Chondrocyte (in vitro differentiated cells): ENCODE results near the gene NAP1L1. TPM values are rescaled to one million over a fixed set of nuclear protein-coding genes. Genes with fewer than 3 reads are reported as not detected.

ENCODE experiments used
- DNase-seq: peaks from one replicate; pipeline ENCODE4 v3.0.0; 2021; ENCODE audit warnings: mixed read lengths, low spot score
- H3K27ac Mint-ChIP-seq: one replicate; pipeline ENCODE4 v1.8.0; 2021; ENCODE audit warnings: mild to moderate bottlenecking, moderate library complexity, mixed read lengths; ENCODE audit not compliant: unreplicated experiment
- H3K27me3 Mint-ChIP-seq: 2 replicates; pipeline ENCODE4 v1.8.0; 2021; ENCODE audit warnings: low read depth, mixed read lengths
- H3K36me3 Mint-ChIP-seq: 2 replicates; pipeline ENCODE4 v1.8.0; 2021; ENCODE audit warnings: low read depth, mixed read lengths
- H3K4me1 Mint-ChIP-seq: 2 replicates; pipeline ENCODE4 v1.8.0; 2021; ENCODE audit warnings: low read depth, mild to moderate bottlenecking, mixed read lengths
- H3K4me3 Mint-ChIP-seq: one replicate; pipeline ENCODE4 v1.8.0; 2021; ENCODE audit warnings: mild to moderate bottlenecking, moderate library complexity, mixed read lengths; ENCODE audit not compliant: unreplicated experiment
- H3K9me3 Mint-ChIP-seq: 2 replicates; pipeline ENCODE4 v1.8.0; 2021; ENCODE audit warnings: low read depth, mixed read lengths
- total RNA-seq: library from RNA; stranded (reverse); gene quantifications from 3 replicates; pipeline ENCODE4 v1.2.1, GENCODE V29; 2021
- TF ChIP-seq, protein P1 (sequence below): fragments of 200-600 bp; sonication (generic); IDR thresholded peaks from 2 replicates; pipeline ENCODE4 v1.5.0; 2021; ENCODE audit warnings: antibody characterized with exemption, mild to moderate bottlenecking, moderate library complexity

The NAP1L1 gene
- total RNA-seq, 1 donor from 2014 or later, result 386 TPM

DNA sequence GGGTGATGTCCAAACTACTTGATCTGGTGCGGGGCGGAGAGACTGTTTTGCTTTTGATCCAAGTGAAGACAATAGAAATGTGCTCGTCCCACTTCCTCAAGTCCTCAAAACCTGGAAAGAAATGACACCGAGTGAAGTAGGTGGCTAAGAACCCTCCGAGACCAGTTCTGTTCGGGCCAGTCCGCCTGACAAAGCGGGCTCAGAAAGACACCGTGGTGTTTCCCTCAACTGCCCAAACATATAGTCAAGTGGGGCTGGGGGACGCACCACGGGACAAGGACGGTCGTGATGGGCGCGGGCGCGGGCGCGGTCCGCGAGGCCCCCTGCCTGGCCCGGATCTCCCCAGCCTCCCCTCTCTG is 54.5 kb downstream of the NAP1L1 start:
- H3K36me3 Mint-ChIP-seq, result peaks cover 1% of the 10 kb centered on the region
- peak overlapping the region; percentile 90 for H3K27ac Mint-ChIP-seq
- H3K4me1 Mint-ChIP-seq, result peaks cover 67% of the 10 kb centered on the region
- no peaks in the 10 kb centered on the region for H3K27me3 Mint-ChIP-seq
- H3K4me3 Mint-ChIP-seq, result peak overlapping the region; percentile 94
- TF ChIP-seq, protein P1, sequence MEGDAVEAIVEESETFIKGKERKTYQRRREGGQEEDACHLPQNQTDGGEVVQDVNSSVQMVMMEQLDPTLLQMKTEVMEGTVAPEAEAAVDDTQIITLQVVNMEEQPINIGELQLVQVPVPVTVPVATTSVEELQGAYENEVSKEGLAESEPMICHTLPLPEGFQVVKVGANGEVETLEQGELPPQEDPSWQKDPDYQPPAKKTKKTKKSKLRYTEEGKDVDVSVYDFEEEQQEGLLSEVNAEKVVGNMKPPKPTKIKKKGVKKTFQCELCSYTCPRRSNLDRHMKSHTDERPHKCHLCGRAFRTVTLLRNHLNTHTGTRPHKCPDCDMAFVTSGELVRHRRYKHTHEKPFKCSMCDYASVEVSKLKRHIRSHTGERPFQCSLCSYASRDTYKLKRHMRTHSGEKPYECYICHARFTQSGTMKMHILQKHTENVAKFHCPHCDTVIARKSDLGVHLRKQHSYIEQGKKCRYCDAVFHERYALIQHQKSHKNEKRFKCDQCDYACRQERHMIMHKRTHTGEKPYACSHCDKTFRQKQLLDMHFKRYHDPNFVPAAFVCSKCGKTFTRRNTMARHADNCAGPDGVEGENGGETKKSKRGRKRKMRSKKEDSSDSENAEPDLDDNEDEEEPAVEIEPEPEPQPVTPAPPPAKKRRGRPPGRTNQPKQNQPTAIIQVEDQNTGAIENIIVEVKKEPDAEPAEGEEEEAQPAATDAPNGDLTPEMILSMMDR, result no peak
- no peak for DNase-seq
- no peaks in the 10 kb centered on the region for H3K9me3 Mint-ChIP-seq

DNA sequence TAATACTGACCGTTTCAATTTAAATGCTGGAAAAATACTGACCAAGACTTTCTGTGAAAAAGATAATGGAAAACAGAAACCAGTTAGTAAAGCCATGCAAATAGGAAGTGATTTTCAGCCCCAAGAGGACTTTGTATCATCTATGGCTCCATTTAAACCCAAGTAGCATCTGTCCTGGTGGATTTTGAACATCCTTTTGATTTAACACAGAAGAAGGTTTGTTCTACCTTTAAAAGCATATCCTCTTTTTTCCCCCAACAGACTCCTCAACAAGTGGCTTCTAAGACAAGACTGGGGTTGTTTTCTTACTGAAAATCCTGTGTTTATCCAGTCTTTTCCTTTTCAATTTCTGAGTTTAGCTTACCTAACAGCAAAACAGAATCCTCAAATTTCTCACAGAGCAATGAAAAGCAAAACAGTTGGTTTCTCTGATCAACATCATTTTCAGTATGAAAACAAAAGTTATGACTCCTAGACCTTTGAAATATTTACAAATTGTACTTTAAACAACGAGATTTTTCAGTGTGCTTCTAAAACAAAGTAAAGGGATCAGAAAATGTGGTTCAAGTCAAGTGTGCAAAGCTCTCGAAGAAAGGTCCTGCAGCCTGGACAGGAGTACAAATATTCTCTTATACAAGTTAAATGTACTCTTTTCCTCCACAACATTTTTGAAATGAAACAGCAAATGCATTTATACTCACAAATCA is 55.8 kb downstream of the NAP1L1 start:
- Mint-ChIP-seq H3K27me3 (no peaks in the 10 kb centered on the region), H3K27ac (peak overlapping the region; percentile 3), H3K36me3 (peaks cover 1% of the 10 kb centered on the region), H3K4me1 (peaks cover 69% of the 10 kb centered on the region), H3K4me3 (peak overlapping the region; percentile 94), H3K9me3 (no peaks in the 10 kb centered on the region)
- TF ChIP-seq, protein P1, result no peak
- DNase-seq, result no peak

DNA sequence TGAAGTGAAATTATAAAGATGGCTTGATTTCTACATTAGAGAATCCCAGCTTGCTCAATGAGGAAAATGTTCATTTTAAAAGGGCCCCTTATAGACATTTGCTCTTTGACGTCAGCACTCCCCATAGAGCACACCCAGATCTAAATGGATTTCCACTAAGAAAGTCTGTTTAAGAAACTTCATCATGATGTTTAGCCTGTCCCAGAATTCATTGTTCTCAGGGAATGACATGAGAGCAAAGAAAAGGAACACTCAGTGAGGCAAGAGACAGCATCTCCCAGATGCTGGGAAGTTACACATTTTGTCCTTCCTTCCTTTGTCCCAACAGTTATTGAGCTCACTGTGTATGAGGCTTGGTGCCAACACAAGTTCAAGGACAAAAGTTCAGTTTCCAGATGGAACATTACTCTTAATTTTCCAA is 57.8 kb downstream of the NAP1L1 start:
- H3K27ac Mint-ChIP-seq, result no peak overlapping the region
- no peaks in the 10 kb centered on the region for H3K27me3 Mint-ChIP-seq
- H3K4me1 Mint-ChIP-seq, result peaks cover 55% of the 10 kb centered on the region
- TF ChIP-seq, protein P1, result no peak
- peaks cover 1% of the 10 kb centered on the region for H3K36me3 Mint-ChIP-seq
- no peak for DNase-seq
- H3K4me3 Mint-ChIP-seq, result no peak overlapping the region
- no peaks in the 10 kb centered on the region for H3K9me3 Mint-ChIP-seq

DNA sequence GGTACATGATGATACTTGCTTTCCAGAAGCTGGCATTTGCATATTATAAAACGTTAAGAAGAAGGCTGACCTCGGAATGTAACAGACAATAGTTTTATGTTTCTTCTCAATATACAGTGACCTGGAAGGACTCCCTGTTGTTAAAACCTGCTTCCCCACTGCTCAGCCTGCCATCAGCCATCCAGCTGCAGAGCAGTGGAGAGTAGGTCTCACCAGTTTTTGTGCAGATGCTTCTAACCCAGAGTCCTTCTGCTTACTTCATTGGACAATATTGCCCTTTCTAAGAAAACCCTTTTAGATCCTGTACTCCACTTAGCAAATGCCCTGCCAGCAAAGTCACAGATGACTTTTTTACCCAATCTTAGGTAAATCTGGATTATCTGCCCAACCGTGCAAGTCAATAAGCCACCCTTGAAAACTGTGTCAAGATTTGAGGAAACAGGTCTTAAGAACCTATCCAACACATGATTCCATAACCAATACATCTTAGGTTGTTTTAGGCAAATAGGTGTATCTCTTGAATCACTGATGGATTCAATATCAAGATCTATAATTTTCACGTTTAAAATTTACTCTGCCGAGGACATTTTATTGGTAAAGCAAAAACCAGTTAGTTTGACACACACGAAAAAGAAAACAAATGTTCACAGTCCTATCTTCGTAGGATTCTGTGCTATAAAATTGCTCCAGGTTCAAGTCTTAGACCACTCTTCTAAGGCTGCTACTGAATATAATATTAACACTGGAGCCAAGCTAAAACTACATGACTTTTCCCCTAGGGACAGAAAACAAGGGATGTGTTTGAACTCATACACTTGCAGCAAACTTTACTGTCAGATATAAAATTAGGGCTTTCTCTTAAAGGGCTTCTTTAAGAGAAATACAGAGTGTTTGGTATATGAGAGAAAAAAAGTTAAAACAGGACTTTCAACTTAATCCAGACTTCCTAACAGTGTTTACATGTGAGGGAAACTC is 58.6 kb downstream of the NAP1L1 start:
- H3K27ac Mint-ChIP-seq, result peak overlapping the region; percentile 60
- DNase-seq, result no peak
- no peak overlapping the region for H3K4me3 Mint-ChIP-seq
- H3K36me3 Mint-ChIP-seq, result peaks cover 1% of the 10 kb centered on the region
- TF ChIP-seq, protein P1, result no peak
- no peaks in the 10 kb centered on the region for H3K27me3 Mint-ChIP-seq
- H3K9me3 Mint-ChIP-seq, result no peaks in the 10 kb centered on the region
- H3K4me1 Mint-ChIP-seq, result peaks cover 60% of the 10 kb centered on the region

DNA sequence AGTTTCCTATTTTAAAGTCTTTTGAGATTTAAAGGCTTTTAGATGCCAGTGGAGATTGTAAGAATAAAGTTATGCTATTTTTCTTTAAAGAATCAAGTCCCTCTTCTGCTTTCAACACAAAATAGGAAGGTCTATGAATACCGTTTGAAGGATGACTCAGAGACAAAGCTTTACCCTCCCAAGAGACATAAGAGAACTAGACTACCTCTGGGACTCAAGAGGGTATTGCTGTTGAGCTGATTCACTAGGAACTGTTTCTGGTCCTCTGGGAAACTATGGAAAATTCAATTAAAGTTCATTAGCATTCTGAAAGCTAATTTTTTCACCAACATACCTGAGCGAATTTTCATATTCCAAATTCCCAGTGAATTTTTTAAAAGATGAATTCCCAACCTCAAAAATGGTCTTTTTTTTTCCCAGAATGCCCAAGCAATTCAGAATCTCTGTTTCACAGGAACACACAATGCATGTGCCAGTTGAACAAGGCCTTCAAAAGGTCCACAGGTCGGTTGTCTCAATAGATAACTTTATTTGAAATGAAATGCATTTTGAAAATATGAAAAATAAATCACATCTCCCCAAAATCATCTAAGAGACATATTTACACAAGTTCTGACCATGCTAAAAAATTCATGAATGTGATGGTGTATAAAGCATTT is 59.4 kb downstream of the NAP1L1 start:
- TF ChIP-seq, protein P1, result no peak
- Mint-ChIP-seq H3K27ac (peak overlapping the region; percentile 60), H3K4me3 (no peak overlapping the region), H3K36me3 (peaks cover 1% of the 10 kb centered on the region), H3K9me3 (no peaks in the 10 kb centered on the region), H3K27me3 (no peaks in the 10 kb centered on the region), H3K4me1 (peaks cover 62% of the 10 kb centered on the region)
- no peak for DNase-seq
